K562 (cell line): ENCODE data around the gene AGAP1. TPM values are rescaled to one million over a fixed set of nuclear protein-coding genes. Genes with fewer than 3 reads are reported as not detected.

Source experiments
- ATAC-seq: fragments of 200-7000 bp; cut with Tn5 transposase; 3 replicates; pipeline ENCODE4 v1.9.1; 2020; ENCODE audit warnings: moderate library complexity
- BruUV-seq: library from RNA; stranded (reverse); fragments of 400-500 nt; replicated peaks from 2 replicates; lab custom pipeline; 2021; lab: Mats Ljungman, UMichigan
- CTCF ChIA-PET: fragments of 300-600 bp; formaldehyde crosslinking; extraction: SDS; loops from one replicate; lab custom pipeline; 2021; ENCODE audit warnings: low intra/inter-chr PET ratio; lab: Yijun Ruan, JAX
- POLR2A ChIA-PET: fragments of 300-600, 350-650 bp; sonication (Branson Sonifier 250); formaldehyde crosslinking; extraction: SDS; loops from one replicate; lab custom pipeline; 2021; ENCODE audit warnings: antibody characterized with exemption, inconsistent platforms; lab: Yijun Ruan, JAX
- DNase-seq, 4 experiments: peaks; one replicate each; pipeline versions ENCODE4 v3.0.0 to v3.0.0-alpha.2; 2011 to 2018; ENCODE audit warnings: low spot score in 3 of 4, mixed read lengths in 3 of 4; ENCODE audit errors: extremely low read depth in 1 of 4
- FAIRE-seq: peaks from 2 replicates; lab custom pipeline; 2011; peaks lifted over from hg19 to GRCh38; lab: Jason Lieb, UNC
- H2AFZ ChIP-seq: 2 replicates; pipeline ENCODE4 v1.6.0; 2011; ENCODE audit warnings: low read depth, low read length, control low read depth, inconsistent platforms
- H3K27ac ChIP-seq: fragments of 200-600 bp; 3 replicates; pipeline ENCODE4 v1.8.0; 2011; ENCODE audit warnings: low read depth, mild to moderate bottlenecking, control low read depth, inconsistent platforms, low read length, moderate library complexity, mixed read lengths; ENCODE audit errors: extremely low read depth
- H3K27me3 ChIP-seq, 2 experiments: fragments of 300-600 bp in 1 of 2; 2 replicates in 1 of 2; 3 replicates in 1 of 2; pipeline versions ENCODE4 v1.6.0 to v1.8.0; 2011; ENCODE audit warnings: inconsistent platforms in 2 of 2, low read length in 2 of 2, mild to moderate bottlenecking in 1 of 2, mixed read lengths in 1 of 2, moderate library complexity in 1 of 2; ENCODE audit not compliant: control insufficient read depth in 2 of 2, insufficient read depth in 2 of 2
- H3K36me3 ChIP-seq: fragments of 300-600 bp; 3 replicates; pipeline ENCODE4 v1.8.0; 2011; ENCODE audit warnings: mild to moderate bottlenecking, low read length, inconsistent platforms; ENCODE audit not compliant: control insufficient read depth, insufficient read depth
- H3K4me1 ChIP-seq, 2 experiments: fragments of 200-600 bp in 1 of 2; replicated peaks in 1 of 2; 2 replicates in 1 of 2; 3 replicates in 1 of 2; pipeline versions ENCODE4 v1.5.1 to v1.8.0; 2011; ENCODE audit warnings: inconsistent platforms in 2 of 2, low read length in 2 of 2, mild to moderate bottlenecking in 1 of 2, mixed read lengths in 1 of 2, moderate library complexity in 1 of 2; ENCODE audit not compliant: control insufficient read depth in 2 of 2, insufficient read depth in 2 of 2
- H3K4me2 ChIP-seq: 2 replicates; pipeline ENCODE4 v1.6.1; 2011; ENCODE audit warnings: low read length, control low read depth, inconsistent platforms, mixed read lengths; ENCODE audit not compliant: insufficient read depth
- H3K4me3 ChIP-seq: fragments of 200-600 bp; sonication (generic), shearing (Covaris generic); 2 replicates; pipeline ENCODE4 v1.5.1; 2016; ENCODE audit warnings: control low read depth, inconsistent platforms
- H3K79me2 ChIP-seq: fragments of 200-600 bp; 3 replicates; pipeline ENCODE4 v1.8.0; 2011; ENCODE audit warnings: low read length, inconsistent platforms; ENCODE audit not compliant: control insufficient read depth, insufficient read depth
- H3K9ac ChIP-seq, 2 experiments: 2 replicates each; pipeline versions ENCODE4 v1.6.0 to v1.6.1; 2011; ENCODE audit warnings: low read depth in 2 of 2, low read length in 2 of 2, control low read depth in 1 of 2, inconsistent platforms in 1 of 2, mild to moderate bottlenecking in 1 of 2, mixed read lengths in 1 of 2; ENCODE audit not compliant: insufficient read depth in 1 of 2
- H3K9me1 ChIP-seq: one replicate; pipeline ENCODE4 v1.6.0; 2011; ENCODE audit warnings: inconsistent platforms, mild to moderate bottlenecking, low read length, moderate library complexity; ENCODE audit not compliant: control insufficient read depth, insufficient read depth
- H3K9me3 ChIP-seq: replicated peaks from 2 replicates; pipeline ENCODE4 v1.5.1; 2011; ENCODE audit warnings: low read depth, low read length, inconsistent platforms; ENCODE audit not compliant: control insufficient read depth, insufficient read depth
- H4K20me1 ChIP-seq: replicated peaks from 2 replicates; pipeline ENCODE4 v1.6.1; 2011; ENCODE audit warnings: low read length, inconsistent platforms, mixed read lengths; ENCODE audit not compliant: control insufficient read depth, insufficient read depth
- BCL6 ChIP-seq: fragments of 250-450 bp; sonication (Bioruptor Pico); IDR thresholded peaks from 2 replicates; pipeline ENCODE4 v1.4.0; 2020
- CBFA2T2 ChIP-seq: fragments of 450-650 bp; conservative IDR thresholded peaks from 2 replicates; pipeline ENCODE4 v1.6.1; 2017; ENCODE audit warnings: mild to moderate bottlenecking
- CHD2 ChIP-seq: IDR thresholded peaks from 2 replicates; pipeline ENCODE4 v1.6.1; 2011; ENCODE audit warnings: low read depth, low read length
- MAZ ChIP-seq, 2 experiments: fragments of 450-650 bp in 1 of 2; sonication (generic) in 1 of 2; formaldehyde crosslinking; IDR thresholded peaks in 1 of 2; conservative IDR thresholded peaks in 1 of 2; 2 replicates each; pipeline versions ENCODE4 v1.4.0 to v1.5.0; 2020; ENCODE audit warnings: mild to moderate bottlenecking in 1 of 2, missing genetic modification reagents in 1 of 2
- MCM5 ChIP-seq: fragments of 450-650 bp; IDR thresholded peaks from 2 replicates; pipeline ENCODE4 v1.6.1; 2016; ENCODE audit warnings: low read depth
- MTF1 ChIP-seq: fragments of 250-450 bp; sonication (Bioruptor Pico); IDR thresholded peaks from 2 replicates; pipeline ENCODE4 v1.9.0; 2021; ENCODE audit warnings: moderate library complexity, mild to moderate bottlenecking, inconsistent platforms, borderline replicate concordance
- RAD21 ChIP-seq, 2 experiments: fragments of 250-450 bp in 1 of 2; fragments of 450-650 bp in 1 of 2; sonication (Bioruptor Pico) in 1 of 2; formaldehyde crosslinking in 1 of 2; IDR thresholded peaks in 1 of 2; conservative IDR thresholded peaks in 1 of 2; 2 replicates each; pipeline versions ENCODE4 v1.4.0 to v1.8.0; 2020 to 2022; ENCODE audit warnings: mild to moderate bottlenecking in 2 of 2, moderate library complexity in 1 of 2
- TCF7 ChIP-seq: sonication (generic); IDR thresholded peaks from 2 replicates; pipeline ENCODE4 v1.6.1; 2016; ENCODE audit warnings: antibody characterized with exemption, borderline replicate concordance
- WHSC1 ChIP-seq: IDR thresholded peaks from one replicate; pipeline ENCODE4 v1.6.1; 2012; ENCODE audit warnings: low read length, control low read depth, inconsistent platforms
- ZNF121 ChIP-seq: sonication (generic); formaldehyde crosslinking; conservative IDR thresholded peaks from 2 replicates; pipeline ENCODE4 v1.8.0; 2022; ENCODE audit warnings: missing genetic modification reagents
- ZNF184 ChIP-seq: sonication (generic); formaldehyde crosslinking; IDR thresholded peaks from 2 replicates; pipeline ENCODE4 v1.5.0; 2020; ENCODE audit warnings: missing genetic modification reagents
- ZNF282 ChIP-seq: sonication (generic); formaldehyde crosslinking; IDR thresholded peaks from 2 replicates; pipeline ENCODE4 v1.8.1; 2023; ENCODE audit warnings: missing genetic modification reagents
- ZNF57 ChIP-seq: fragments of 450-650 bp; formaldehyde crosslinking; IDR thresholded peaks from 2 replicates; pipeline ENCODE4 v1.4.0; 2020; ENCODE audit warnings: mild to moderate bottlenecking, moderate library complexity
- WGBS: fragments of 100-300 bp; shearing (Covaris generic); methylation state at CpG from one replicate; pipeline ENCODE4 v1.1.6; 2016; ENCODE audit warnings: low coverage, mixed read lengths; ENCODE audit not compliant: insufficient coverage; ENCODE audit errors: missing lambda C conversion rate; 5-methylcytosine and 5-hydroxymethylcytosine counted together
- in situ Hi-C: fragments of 300-500 bp; cut with MboI; formaldehyde crosslinking; loops from 4 replicates; pipeline ENCODE4 v1.15.0; 2018; ENCODE audit warnings: inconsistent platforms, mixed read lengths
- intact Hi-C: fragments of 100-400 bp; cut with micrococcal nuclease; formaldehyde crosslinking; loops from 2 replicates; pipeline ENCODE4 v1.14.2; 2022
- polyA plus RNA-seq, 8 experiments: library from polyadenylated mRNA; depleted of rRNA in 4 of 8; stranded (reverse) in 5 of 8; unstranded in 3 of 8; fragments of >200 nt; fragmentation: Nextera tagmentation in 2 of 8; fragmentation: Illumina TruSeq in 1 of 8; extraction: Ambion mirVana in 2 of 8; extraction: Trizol in 1 of 8; gene quantifications; 2 replicates each; pipeline versions ENCODE4 v1.2.1 to v1.2.3, GENCODE V29; 2011 to 2014; ENCODE audit warnings: inconsistent platforms in 1 of 8, missing spikeins in 1 of 8
- total RNA-seq, 7 experiments: library from RNA; depleted of rRNA in 6 of 7; stranded (reverse); fragments of >200 nt in 6 of 7; fragmentation: Illumina TruSeq in 2 of 7; extraction: Trizol in 2 of 7; gene quantifications; 2 replicates each; pipeline versions ENCODE4 v1.2.1 to v1.2.3, GENCODE V29; 2011 to 2021; ENCODE audit warnings: low replicate concordance in 1 of 7
- TF ChIP-seq, protein P1 (sequence below), 2 experiments: fragments of 450-650 bp; IDR thresholded peaks; 2 replicates each; pipeline ENCODE4 v1.6.1; 2016; ENCODE audit warnings: mild to moderate bottlenecking in 2 of 2, borderline replicate concordance in 1 of 2, low read depth in 1 of 2, moderate library complexity in 1 of 2
- TF ChIP-seq, protein P2 (sequence below): fragments of 450-650 bp; formaldehyde crosslinking; IDR thresholded peaks from 2 replicates; pipeline ENCODE4 v1.4.0; 2022; ENCODE audit warnings: mild to moderate bottlenecking, moderate library complexity

AGAP1 gene
- total and polyA plus RNA-seq, 9 of the 15 experiments (the other 6 are each of a cell fraction or from before 2014, with no cell fraction given), result 1.3 to 24.0 (median 10.6) TPM

DNA sequence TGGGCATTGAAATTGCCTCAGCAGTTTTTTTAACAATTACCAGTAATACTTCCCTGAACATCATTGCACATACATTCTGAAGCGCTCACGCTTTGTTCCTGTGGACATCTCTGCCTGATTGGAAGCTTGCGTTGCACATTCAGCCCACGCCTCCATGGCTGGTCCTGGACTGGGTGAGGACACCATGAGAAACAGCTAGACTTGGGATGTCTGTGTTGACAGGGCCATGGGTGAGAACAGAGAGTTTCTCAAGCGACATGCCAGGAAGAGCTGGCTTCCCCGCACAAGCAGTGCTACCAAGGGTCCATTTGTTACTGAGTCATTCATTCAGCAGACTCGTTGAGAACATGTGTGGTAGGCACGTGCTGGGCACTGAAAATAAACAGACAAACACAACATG lies 508.0 kb downstream of the AGAP1 start:
- Histone ChIP-seq H3K27ac (no peak overlapping the region), H4K20me1 (no peaks in the 10 kb centered on the region), H3K9me1 (no peaks in the 10 kb centered on the region), H3K4me1 (no peaks in the 10 kb centered on the region), H3K27me3 (no peaks in the 10 kb centered on the region), H2AFZ (no peak overlapping the region), H3K36me3 (no peaks in the 10 kb centered on the region), H3K9ac (no peak overlapping the region), H3K79me2 (no peaks in the 10 kb centered on the region), H3K4me2 (no peak overlapping the region), H3K9me3 (no peaks in the 10 kb centered on the region), H3K4me3 (no peak overlapping the region)
- no TSS peak for BruUV-seq
- intact Hi-C loops, result no loop called here
- WGBS, result 82% methylated on average over 6 of the region's 8 CpGs
- FAIRE-seq, result no peak
- ATAC-seq, result no peak
- ChIA-PET CTCF (no interaction called here), POLR2A (interaction anchor here (0.6 kb wide), 1 partner anchor 322 kb away, joined by 3 read pairs; no protein-coding TSS in a partner anchor)
- in situ Hi-C loops, result no loop called here
- no peak for DNase-seq
- TF ChIP-seq RAD21 (CRISPR knock-in tag; conservative IDR thresholded peaks at IDR 0.05 in 1 of 2, IDR thresholded peaks at IDR 0.05 in 1 of 2) (no peak), MAZ (CRISPR knock-in tag; conservative IDR thresholded peaks at IDR 0.05 in 1 of 2, IDR thresholded peaks at IDR 0.05 in 1 of 2) (no peak), MTF1 (CRISPR knock-in tag) (no peak), MCM5 (no peak), TCF7 (no peak), ZNF184 (no peak), CHD2 (no peak), CBFA2T2 (no peak), ZNF282 (CRISPR knock-in tag) (no peak), WHSC1 (no peak), ZNF57 (CRISPR knock-in tag) (no peak), BCL6 (CRISPR knock-in tag) (no peak), ZNF121 (CRISPR knock-in tag) (no peak)
- TF ChIP-seq, protein P1, sequence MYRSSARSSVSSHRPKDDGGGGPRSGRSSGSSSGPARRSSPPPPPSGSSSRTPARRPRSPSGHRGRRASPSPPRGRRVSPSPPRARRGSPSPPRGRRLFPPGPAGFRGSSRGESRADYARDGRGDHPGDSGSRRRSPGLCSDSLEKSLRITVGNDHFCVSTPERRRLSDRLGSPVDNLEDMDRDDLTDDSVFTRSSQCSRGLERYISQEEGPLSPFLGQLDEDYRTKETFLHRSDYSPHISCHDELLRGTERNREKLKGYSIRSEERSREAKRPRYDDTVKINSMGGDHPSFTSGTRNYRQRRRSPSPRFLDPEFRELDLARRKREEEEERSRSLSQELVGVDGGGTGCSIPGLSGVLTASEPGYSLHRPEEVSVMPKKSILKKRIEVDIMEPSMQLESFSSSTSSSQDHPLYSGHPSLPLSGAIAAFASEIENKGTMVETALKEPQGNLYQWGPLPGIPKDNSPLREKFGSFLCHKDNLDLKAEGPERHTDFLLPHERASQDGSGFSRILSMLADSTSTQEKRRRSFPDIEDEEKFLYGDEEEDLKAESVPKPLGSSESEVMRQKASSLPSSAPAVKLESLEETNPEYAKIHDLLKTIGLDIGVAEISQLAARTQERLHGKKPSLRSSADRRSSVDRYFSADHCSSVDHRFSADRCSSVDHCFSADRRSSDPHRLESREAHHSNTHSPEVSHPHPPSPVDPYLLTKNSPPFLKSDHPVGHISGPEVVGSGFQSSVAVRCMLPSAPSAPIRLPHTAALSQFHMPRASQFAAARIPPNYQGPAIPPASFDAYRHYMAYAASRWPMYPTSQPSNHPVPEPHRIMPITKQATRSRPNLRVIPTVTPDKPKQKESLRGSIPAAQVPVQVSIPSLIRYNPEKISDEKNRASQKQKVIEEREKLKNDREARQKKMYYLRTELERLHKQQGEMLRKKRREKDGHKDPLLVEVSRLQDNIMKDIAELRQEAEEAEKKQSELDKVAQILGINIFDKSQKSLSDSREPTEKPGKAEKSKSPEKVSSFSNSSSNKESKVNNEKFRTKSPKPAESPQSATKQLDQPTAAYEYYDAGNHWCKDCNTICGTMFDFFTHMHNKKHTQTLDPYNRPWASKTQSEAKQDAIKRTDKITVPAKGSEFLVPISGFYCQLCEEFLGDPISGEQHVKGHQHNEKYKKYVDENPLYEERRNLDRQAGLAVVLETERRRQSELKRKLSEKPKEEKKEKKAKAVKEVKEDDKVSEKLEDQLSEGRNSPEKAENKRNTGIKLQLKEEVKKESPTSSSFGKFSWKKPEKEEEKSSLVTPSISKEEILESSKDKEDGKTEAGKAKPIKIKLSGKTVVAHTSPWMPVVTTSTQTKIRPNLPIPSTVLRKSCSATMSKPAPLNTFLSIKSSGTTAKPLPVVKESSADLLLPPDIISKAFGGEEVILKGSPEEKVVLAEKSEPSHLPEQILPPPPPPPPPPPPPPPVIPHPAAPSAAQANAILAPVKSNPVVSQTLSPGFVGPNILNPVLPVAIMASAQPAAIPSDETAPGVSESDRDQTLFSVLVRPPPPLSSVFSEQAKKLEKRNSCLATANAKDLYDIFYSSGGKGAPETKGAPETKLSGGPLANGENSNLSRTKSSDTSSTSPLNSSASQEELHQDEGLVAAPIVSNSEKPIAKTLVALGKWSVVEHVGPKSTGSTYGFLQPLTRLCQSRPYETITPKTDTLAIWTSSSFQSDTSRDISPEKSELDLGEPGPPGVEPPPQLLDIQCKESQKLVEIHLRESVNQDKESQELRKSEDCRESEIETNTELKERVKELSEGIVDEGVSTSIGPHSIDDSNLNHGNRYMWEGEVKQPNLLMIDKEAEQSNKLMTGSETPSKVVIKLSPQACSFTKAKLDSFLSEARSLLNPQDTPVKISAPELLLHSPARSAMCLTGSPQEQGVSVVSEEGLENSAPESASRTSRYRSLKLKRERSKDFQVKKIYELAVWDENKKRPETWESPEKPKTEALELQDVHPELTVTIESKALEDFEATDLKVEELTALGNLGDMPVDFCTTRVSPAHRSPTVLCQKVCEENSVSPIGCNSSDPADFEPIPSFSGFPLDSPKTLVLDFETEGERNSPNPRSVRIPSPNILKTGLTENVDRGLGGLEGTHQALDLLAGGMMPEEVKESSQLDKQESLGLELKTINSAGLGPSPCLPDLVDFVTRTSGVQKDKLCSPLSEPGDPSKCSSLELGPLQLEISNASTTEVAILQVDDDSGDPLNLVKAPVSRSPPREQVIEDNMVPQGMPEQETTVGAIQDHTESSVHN (IDR thresholded peaks at IDR 0.05; ENCODE audit: borderline replicate concordance in 1 of 2, low read depth in 1 of 2), result no peak
- TF ChIP-seq, protein P2, sequence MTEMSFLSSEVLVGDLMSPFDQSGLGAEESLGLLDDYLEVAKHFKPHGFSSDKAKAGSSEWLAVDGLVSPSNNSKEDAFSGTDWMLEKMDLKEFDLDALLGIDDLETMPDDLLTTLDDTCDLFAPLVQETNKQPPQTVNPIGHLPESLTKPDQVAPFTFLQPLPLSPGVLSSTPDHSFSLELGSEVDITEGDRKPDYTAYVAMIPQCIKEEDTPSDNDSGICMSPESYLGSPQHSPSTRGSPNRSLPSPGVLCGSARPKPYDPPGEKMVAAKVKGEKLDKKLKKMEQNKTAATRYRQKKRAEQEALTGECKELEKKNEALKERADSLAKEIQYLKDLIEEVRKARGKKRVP (CRISPR knock-in tag), result no peak
